GM18505 (cell line): ENCODE data around the gene CHST9.
"Not testable (repeated sequence)": the region's sequence is repeated elsewhere in the genome, so short reads cannot be mapped to it uniquely, and the experiment has no call there.

Source experiments
- ATAC-seq: cut with Tn5 transposase; IDR thresholded peaks from one replicate; pipeline ENCODE4 v1.9.1; 2021; ENCODE audit not compliant: unreplicated experiment
- POLR2A ChIP-seq: IDR thresholded peaks from 4 replicates; pipeline ENCODE4 v1.6.1; 2011; ENCODE audit warnings: borderline replicate concordance; ENCODE audit not compliant: insufficient read depth, insufficient read length; ENCODE audit errors: extremely low read depth

CHST9 gene

DNA sequence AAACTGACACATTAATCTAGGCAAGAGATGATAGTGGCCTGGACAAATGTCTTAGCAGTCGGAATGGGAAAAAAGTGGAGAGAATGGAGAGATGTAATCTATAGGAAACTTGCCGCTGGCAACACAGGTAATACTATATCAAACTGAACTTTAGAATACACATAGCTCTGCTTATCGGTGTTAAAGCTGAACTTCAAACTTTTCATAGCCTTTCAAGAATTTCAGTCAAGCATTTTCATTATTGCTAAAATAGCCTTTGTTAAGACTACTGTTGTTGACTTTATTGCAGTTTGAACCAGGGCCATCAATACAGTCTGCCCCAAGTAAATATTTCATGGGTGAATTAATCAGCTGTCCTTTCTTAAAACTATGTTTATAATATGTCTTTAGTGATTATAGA, 12.9 kb upstream of the CHST9 start:
- TF ChIP-seq POLR2A, result no peak
- ATAC-seq, result no peak

DNA sequence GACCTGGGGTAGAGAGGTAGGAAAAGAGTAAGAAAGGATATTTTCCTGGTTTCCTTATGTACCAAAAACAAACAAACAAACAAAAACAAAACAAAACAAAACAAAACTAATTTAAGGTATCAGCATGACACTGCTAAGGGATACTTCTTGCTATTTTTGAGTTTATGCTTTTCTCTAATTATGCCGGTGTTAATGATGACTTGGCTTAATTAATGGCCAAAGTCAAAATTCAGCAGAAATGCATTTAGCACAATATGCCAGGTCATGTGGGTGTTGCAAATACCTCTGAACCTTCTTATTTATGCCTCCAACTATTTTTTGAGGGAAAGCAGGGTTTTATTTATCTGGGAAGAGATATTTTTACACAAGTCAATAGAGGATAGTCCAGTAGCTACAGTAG, 3.2 kb upstream of the CHST9 start:
- TF ChIP-seq POLR2A, result no peak
- no peak for ATAC-seq

GRCh38 chr18:27185897-27186296, 789 bp upstream of the CHST9 start:
- no peak for ATAC-seq
- no peak for TF ChIP-seq POLR2A

- TF ChIP-seq POLR2A, result no peak
- no peak for ATAC-seq
These were observed 738 bp downstream of the CHST9 start for GRCh38 chr18:27184115-27185024.

- no peak for ATAC-seq
- no peak for TF ChIP-seq POLR2A
These were observed 3.4 kb downstream of the CHST9 start for GRCh38 chr18:27181726-27182125.

DNA sequence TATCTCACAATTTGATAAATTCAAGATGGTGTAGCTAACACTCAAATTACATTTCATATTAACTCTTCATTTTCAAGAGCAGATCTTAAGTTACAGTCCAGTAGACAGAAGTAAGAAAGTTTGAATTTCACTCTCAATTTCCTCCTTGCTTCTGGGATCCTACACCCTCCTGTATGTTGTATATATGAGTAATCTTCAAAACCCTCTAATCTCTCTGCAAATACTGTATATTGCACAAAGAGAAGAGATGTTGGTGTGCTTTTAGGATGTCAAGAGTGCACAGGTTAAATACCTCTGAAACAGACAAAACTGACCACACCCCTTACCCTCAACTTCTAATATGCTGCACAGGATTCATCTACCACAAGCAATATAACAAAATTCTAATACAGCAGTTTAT, 6.7 kb downstream of the CHST9 start:
- TF ChIP-seq POLR2A, result no peak
- no peak for ATAC-seq

DNA sequence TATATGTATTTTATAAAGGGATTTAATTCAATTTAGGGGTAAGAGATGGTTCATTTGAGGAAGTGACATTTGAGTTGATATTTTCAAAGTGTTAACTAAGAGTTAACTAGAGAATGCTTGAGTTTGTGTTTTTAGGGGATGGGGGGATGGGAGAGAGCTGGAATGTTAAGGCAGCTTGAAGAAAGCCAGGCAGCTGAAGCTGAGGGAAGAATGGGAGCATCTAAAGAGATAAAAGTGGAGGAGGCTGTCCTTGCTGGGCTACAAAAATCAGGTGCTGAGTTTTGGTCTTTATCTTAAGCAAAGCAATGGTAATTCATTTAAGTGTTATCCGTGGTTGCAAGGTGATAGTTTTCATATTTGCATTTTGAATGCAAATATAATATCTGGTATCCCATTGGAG, 9.2 kb downstream of the CHST9 start:
- no peak for ATAC-seq
- TF ChIP-seq POLR2A, result no peak

DNA sequence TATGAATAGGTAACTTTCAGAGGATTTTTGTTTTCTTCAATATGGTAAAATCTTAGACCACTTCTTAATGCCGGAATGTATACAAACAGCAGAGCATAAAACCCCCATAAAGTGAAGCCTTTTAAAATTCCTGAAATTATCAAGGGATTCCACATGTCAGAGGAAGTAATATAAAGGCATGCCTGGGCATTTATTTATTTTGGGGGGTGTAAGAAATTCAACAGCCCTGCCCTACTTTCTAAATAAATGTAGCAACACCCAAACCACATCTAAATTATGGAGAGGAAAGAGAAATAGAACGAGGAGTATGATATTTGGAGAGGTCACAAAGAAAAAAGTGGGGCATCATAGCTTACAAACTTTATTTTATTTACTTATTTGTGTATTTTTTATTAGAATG, 9.9 kb downstream of the CHST9 start:
- TF ChIP-seq POLR2A, result no peak
- ATAC-seq, result no peak

DNA sequence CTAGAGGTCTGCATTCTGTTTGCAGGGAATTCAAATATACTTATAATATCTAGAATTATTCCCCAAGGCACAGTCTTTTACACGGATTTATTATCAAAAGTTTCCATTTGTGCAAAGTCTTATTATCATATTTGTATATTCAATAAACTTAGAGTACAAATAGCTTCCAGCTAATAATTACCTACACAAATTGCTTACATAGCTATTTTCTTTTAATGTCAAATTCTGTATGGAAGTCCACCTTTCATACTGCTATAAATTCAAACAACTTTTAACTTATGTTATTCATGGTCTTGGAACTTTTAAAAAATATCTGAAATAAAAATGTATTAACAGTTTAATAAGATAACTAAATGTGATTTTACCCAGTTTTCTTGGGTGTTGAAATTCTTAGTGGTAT, 13.1 kb downstream of the CHST9 start:
- no peak for TF ChIP-seq POLR2A
- no peak for ATAC-seq

GRCh38 chr18:27165412-27165811, 19.7 kb downstream of the CHST9 start:
- no peak for TF ChIP-seq POLR2A
- ATAC-seq, result no peak

DNA sequence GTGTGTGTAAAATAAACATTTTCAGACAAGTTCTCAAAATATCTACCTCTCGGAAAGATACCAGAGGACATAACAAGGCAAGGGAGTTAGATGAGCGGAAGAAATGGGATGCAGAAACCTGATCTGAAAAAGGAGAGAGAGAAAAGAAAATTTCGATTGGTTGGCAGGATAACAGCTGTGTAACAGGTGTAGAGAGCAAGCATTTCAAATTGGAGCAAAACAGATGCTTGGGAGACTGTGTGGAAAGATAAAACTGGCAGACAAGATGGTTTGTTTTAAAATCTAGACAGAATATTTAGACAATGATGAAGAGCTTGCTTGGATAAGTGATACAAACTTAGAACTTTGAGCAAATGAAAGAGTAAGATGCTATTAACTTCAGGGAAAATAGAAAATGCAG, 20.2 kb downstream of the CHST9 start:
- no peak for ATAC-seq
- no peak for TF ChIP-seq POLR2A

- not testable (repeated sequence) for ATAC-seq
These were observed 21.9 kb downstream of the CHST9 start for GRCh38 chr18:27163197-27163716.

GRCh38 chr18:27149240-27149639, 35.9 kb downstream of the CHST9 start:
- not testable (repeated sequence) for ATAC-seq

DNA sequence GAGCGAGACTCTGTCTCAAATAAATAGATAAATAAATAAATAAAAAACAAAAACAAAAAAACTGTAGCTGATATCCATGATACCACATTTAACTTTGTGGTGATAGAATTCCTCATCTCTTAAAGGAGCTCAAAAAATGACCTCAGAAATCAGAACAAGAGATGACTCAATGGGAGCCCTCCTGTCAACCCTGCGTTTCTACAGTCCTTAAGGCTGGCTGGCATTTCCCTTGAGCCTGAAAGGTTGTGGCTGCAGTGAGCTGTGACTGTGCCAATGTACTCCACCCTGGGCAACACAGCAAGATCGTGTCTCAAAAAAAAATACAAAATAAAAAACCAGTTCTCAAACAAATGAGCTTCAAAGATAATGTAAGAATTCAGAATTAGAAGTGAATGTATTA, 40.4 kb downstream of the CHST9 start:
- no peak for TF ChIP-seq POLR2A
- ATAC-seq, result no peak
